ENCODE measurements around the gene TBC1D10A.
A peak's percentile ranks its signal among the peaks of the same experiment; 100 is the strongest.

The TBC1D10A gene

GRCh38 chr22:30305519-30305905 is 21.2 kb downstream of the TBC1D10A start:
- Mint-ChIP-seq H3K27me3 (no peaks in the 10 kb centered on the region), H3K9me3 (no peaks in the 10 kb centered on the region), H3K27ac (peak overlapping the region; percentile 89), H3K4me1 (peaks cover 98% of the 10 kb centered on the region), H3K4me3 (peak overlapping the region; percentile 66), H3K36me3 (ENCODE audit: low read depth) (peaks cover 8% of the 10 kb centered on the region)
- ATAC-seq (peak; percentile 74), DNase-seq (peak; percentile 49)

GRCh38 chr22:30304495-30305244 is 22.1 kb downstream of the TBC1D10A start:
- DNase-seq: no peak
- peaks cover 9% of the 10 kb centered on the region for H3K36me3 Mint-ChIP-seq (ENCODE audit: low read depth)
- peaks cover 92% of the 10 kb centered on the region for H3K4me1 Mint-ChIP-seq
- H3K27ac Mint-ChIP-seq: peak overlapping the region; percentile 89
- H3K27me3 Mint-ChIP-seq: no peaks in the 10 kb centered on the region
- ATAC-seq: no peak
- H3K9me3 Mint-ChIP-seq: no peaks in the 10 kb centered on the region
- peak overlapping the region; percentile 66 for H3K4me3 Mint-ChIP-seq

GRCh38 chr22:30302810-30303138 is 24.0 kb downstream of the TBC1D10A start:
- ATAC-seq (no peak), DNase-seq (no peak)
- peak overlapping the region; percentile 89 for H3K27ac Mint-ChIP-seq
- peak overlapping the region; percentile 32 for H3K4me3 Mint-ChIP-seq
- peaks cover 11% of the 10 kb centered on the region for H3K36me3 Mint-ChIP-seq (ENCODE audit: low read depth)
- peaks cover 88% of the 10 kb centered on the region for H3K4me1 Mint-ChIP-seq
- no peaks in the 10 kb centered on the region for H3K9me3 Mint-ChIP-seq
- H3K27me3 Mint-ChIP-seq: no peaks in the 10 kb centered on the region

GRCh38 chr22:30301995-30302809 is 24.5 kb downstream of the TBC1D10A start:
- Mint-ChIP-seq H3K27me3 (no peaks in the 10 kb centered on the region), H3K9me3 (no peaks in the 10 kb centered on the region), H3K27ac (peak overlapping the region; percentile 89), H3K36me3 (ENCODE audit: low read depth) (peaks cover 11% of the 10 kb centered on the region), H3K4me1 (peaks cover 90% of the 10 kb centered on the region), H3K4me3 (peak overlapping the region; percentile 32)
- ATAC-seq: no peak
- DNase-seq: no peak

GRCh38 chr22:30299322-30299721 is 27.4 kb downstream of the TBC1D10A start:
- DNase-seq: no peak
- Mint-ChIP-seq H3K4me3 (no peak overlapping the region), H3K4me1 (peaks cover 80% of the 10 kb centered on the region), H3K36me3 (ENCODE audit: low read depth) (peaks cover 12% of the 10 kb centered on the region), H3K27ac (no peak overlapping the region), H3K9me3 (no peaks in the 10 kb centered on the region), H3K27me3 (no peaks in the 10 kb centered on the region)
- ATAC-seq: no peak

- Mint-ChIP-seq H3K9me3 (no peaks in the 10 kb centered on the region), H3K36me3 (ENCODE audit: low read depth) (peaks cover 14% of the 10 kb centered on the region), H3K27me3 (no peaks in the 10 kb centered on the region), H3K4me3 (no peak overlapping the region), H3K27ac (peak overlapping the region; percentile 6), H3K4me1 (peaks cover 68% of the 10 kb centered on the region)
- DNase-seq (no peak), ATAC-seq (no peak)
Observed at GRCh38 chr22:30297991-30298701, 28.6 kb downstream of the TBC1D10A start.

GRCh38 chr22:30297276-30297990 is 29.3 kb downstream of the TBC1D10A start:
- Mint-ChIP-seq H3K4me3 (no peak overlapping the region), H3K27me3 (no peaks in the 10 kb centered on the region), H3K36me3 (ENCODE audit: low read depth) (peaks cover 15% of the 10 kb centered on the region), H3K9me3 (no peaks in the 10 kb centered on the region), H3K27ac (peak overlapping the region; percentile 6), H3K4me1 (peaks cover 61% of the 10 kb centered on the region)
- no peak for DNase-seq
- ATAC-seq: no peak

GRCh38 chr22:30296833-30297232 is 29.9 kb downstream of the TBC1D10A start:
- Mint-ChIP-seq H3K36me3 (ENCODE audit: low read depth) (peaks cover 15% of the 10 kb centered on the region), H3K9me3 (no peaks in the 10 kb centered on the region), H3K27me3 (no peaks in the 10 kb centered on the region), H3K27ac (peak overlapping the region; percentile 39), H3K4me3 (no peak overlapping the region), H3K4me1 (peaks cover 55% of the 10 kb centered on the region)
- ATAC-seq (no peak), DNase-seq (no peak)

GRCh38 chr22:30296324-30296723 is 30.4 kb downstream of the TBC1D10A start:
- H3K36me3 Mint-ChIP-seq (ENCODE audit: low read depth): peaks cover 11% of the 10 kb centered on the region
- ATAC-seq (no peak), DNase-seq (no peak)
- no peak overlapping the region for H3K4me3 Mint-ChIP-seq
- H3K27ac Mint-ChIP-seq: peak overlapping the region; percentile 39
- H3K4me1 Mint-ChIP-seq: peaks cover 50% of the 10 kb centered on the region
- no peaks in the 10 kb centered on the region for H3K27me3 Mint-ChIP-seq
- no peaks in the 10 kb centered on the region for H3K9me3 Mint-ChIP-seq

- no peak for ATAC-seq
- H3K27ac Mint-ChIP-seq: no peak overlapping the region
Observed at GRCh38 chr22:30295576-30295975, 31.2 kb downstream of the TBC1D10A start.

GRCh38 chr22:30294830-30295229 is 31.9 kb downstream of the TBC1D10A start:
- H3K36me3 Mint-ChIP-seq (ENCODE audit: low read depth): peaks cover 6% of the 10 kb centered on the region
- H3K27me3 Mint-ChIP-seq: no peaks in the 10 kb centered on the region
- no peak overlapping the region for H3K27ac Mint-ChIP-seq
- ATAC-seq (no peak), DNase-seq (no peak)
- no peak overlapping the region for H3K4me3 Mint-ChIP-seq
- no peaks in the 10 kb centered on the region for H3K9me3 Mint-ChIP-seq
- peaks cover 48% of the 10 kb centered on the region for H3K4me1 Mint-ChIP-seq

More at GRCh38 chr22:30295576-30295975, 31.2 kb downstream of the TBC1D10A start:
- no peak for DNase-seq
- Mint-ChIP-seq H3K9me3 (no peaks in the 10 kb centered on the region), H3K36me3 (ENCODE audit: low read depth) (peaks cover 7% of the 10 kb centered on the region), H3K4me3 (no peak overlapping the region), H3K4me1 (peaks cover 43% of the 10 kb centered on the region), H3K27me3 (no peaks in the 10 kb centered on the region)

GRCh38 chr22:30294066-30294465 is 32.7 kb downstream of the TBC1D10A start:
- DNase-seq (no peak), ATAC-seq (no peak)
- no peaks in the 10 kb centered on the region for H3K27me3 Mint-ChIP-seq
- no peak overlapping the region for H3K27ac Mint-ChIP-seq
- H3K4me3 Mint-ChIP-seq: no peak overlapping the region
- H3K9me3 Mint-ChIP-seq: no peaks in the 10 kb centered on the region
- peaks cover 4% of the 10 kb centered on the region for H3K36me3 Mint-ChIP-seq (ENCODE audit: low read depth)
- peaks cover 47% of the 10 kb centered on the region for H3K4me1 Mint-ChIP-seq

GRCh38 chr22:30293026-30293425 is 33.7 kb downstream of the TBC1D10A start:
- no peak overlapping the region for H3K4me3 Mint-ChIP-seq
- peaks cover 43% of the 10 kb centered on the region for H3K4me1 Mint-ChIP-seq
- peaks cover 4% of the 10 kb centered on the region for H3K36me3 Mint-ChIP-seq (ENCODE audit: low read depth)
- no peaks in the 10 kb centered on the region for H3K9me3 Mint-ChIP-seq
- H3K27me3 Mint-ChIP-seq: no peaks in the 10 kb centered on the region
- no peak overlapping the region for H3K27ac Mint-ChIP-seq
- DNase-seq (no peak), ATAC-seq (no peak)

Data from activated naive CD8-positive, alpha-beta T cell treated with anti-CD3 and anti-CD28 coated beads, Interleukin-2, amount 50 U/mL, for 24 hours (primary cell).